HFFc6 (cell line): ENCODE measurements around the gene UMAD1. TPM values are rescaled to one million over a fixed set of nuclear protein-coding genes. Genes with fewer than 3 reads are reported as not detected.
"Not testable (repeated sequence)": the region's sequence is repeated elsewhere in the genome, so short reads cannot be mapped to it uniquely, and the experiment has no call there.

ENCODE experiments used
- DNase-seq: peaks from one replicate; pipeline ENCODE4 v3.0.0-alpha.2; 2018
- H3K27ac Mint-ChIP-seq: 2 replicates; pipeline ENCODE4 v1.8.0; 2020; ENCODE audit warnings: mild to moderate bottlenecking, mixed read lengths
- H3K27me3 Mint-ChIP-seq: 2 replicates; pipeline ENCODE4 v1.8.0; 2021; ENCODE audit warnings: mild to moderate bottlenecking, moderate library complexity, mixed read lengths; ENCODE audit not compliant: insufficient read depth
- H3K36me3 Mint-ChIP-seq: 2 replicates; pipeline ENCODE4 v1.8.0; 2021; ENCODE audit warnings: low read depth, mixed read lengths
- H3K4me1 Mint-ChIP-seq: 2 replicates; pipeline ENCODE4 v1.8.0; 2020; ENCODE audit warnings: low read depth, mixed read lengths
- H3K4me3 Mint-ChIP-seq: 2 replicates; pipeline ENCODE4 v1.8.0; 2020; ENCODE audit warnings: mild to moderate bottlenecking, moderate library complexity, mixed read lengths
- H3K9me3 Mint-ChIP-seq: 2 replicates; pipeline ENCODE4 v1.8.0; 2020; ENCODE audit warnings: mild to moderate bottlenecking, mixed read lengths
- CTCF ChIP-seq: fragments of 200-600 bp; sonication (generic); IDR thresholded peaks from 2 replicates; pipeline ENCODE4 v1.5.0; 2021; ENCODE audit warnings: antibody characterized with exemption, mild to moderate bottlenecking
- total RNA-seq, 6 experiments: library from RNA; stranded (reverse); fragmentation: NEBNext Ultra II Directional; extraction: Animal tissue kit (Norgen Biotek cat#: 25700); gene quantifications; 2 replicates in 1 of 6; 3 replicates in 5 of 6; pipeline ENCODE4 v1.2.3, GENCODE V29; 2021

The UMAD1 gene
- total RNA-seq, 6 experiments from 2014 or later: 11.6 to 14.6 (median 12.1) TPM

- DNase-seq: peak; percentile 12
- H3K4me1 Mint-ChIP-seq: peaks cover 43% of the 10 kb centered on the region
- peaks cover 4% of the 10 kb centered on the region; the same call in 1 of the 2 replicates for H3K9me3 Mint-ChIP-seq
- H3K27me3 Mint-ChIP-seq: no peaks in the 10 kb centered on the region; the same call in 1 of the 2 replicates
- H3K27ac Mint-ChIP-seq: no peak overlapping the region
- TF ChIP-seq CTCF: no peak
- peaks cover 14% of the 10 kb centered on the region for H3K36me3 Mint-ChIP-seq
- H3K4me3 Mint-ChIP-seq: no peak overlapping the region
These were observed 158.6 kb downstream of the UMAD1 start for GRCh38 chr7:7799138-7799537.

DNA sequence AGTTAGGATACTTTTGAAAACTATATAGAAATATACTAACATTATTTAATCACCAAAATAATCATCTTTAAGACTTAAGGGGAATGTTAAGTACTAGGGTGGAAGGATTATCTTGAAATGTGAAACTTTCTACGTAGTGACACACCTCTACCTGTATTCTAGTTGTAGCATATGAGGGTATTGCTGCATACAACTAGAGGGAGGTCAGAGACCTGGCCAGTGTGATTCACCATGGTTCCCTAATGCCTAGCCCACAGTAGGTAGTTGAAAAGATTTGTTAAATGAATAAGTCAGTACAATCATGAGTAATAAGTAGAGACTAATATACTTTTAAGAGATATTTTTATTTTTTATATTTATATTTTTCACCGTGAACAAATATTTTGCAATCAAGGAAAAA, 162.0 kb downstream of the UMAD1 start:
- no peak for TF ChIP-seq CTCF
- no peak for DNase-seq
- Mint-ChIP-seq H3K36me3 (0 out of 2 replicates have a peak, but pooled peaks cover 3% of the 10 kb centered on the region), H3K27ac (no peak overlapping the region), H3K27me3 (no peaks in the 10 kb centered on the region; the same call in 1 of the 2 replicates), H3K4me3 (no peak overlapping the region), H3K4me1 (peaks cover 20% of the 10 kb centered on the region), H3K9me3 (no peaks in the 10 kb centered on the region)

DNA sequence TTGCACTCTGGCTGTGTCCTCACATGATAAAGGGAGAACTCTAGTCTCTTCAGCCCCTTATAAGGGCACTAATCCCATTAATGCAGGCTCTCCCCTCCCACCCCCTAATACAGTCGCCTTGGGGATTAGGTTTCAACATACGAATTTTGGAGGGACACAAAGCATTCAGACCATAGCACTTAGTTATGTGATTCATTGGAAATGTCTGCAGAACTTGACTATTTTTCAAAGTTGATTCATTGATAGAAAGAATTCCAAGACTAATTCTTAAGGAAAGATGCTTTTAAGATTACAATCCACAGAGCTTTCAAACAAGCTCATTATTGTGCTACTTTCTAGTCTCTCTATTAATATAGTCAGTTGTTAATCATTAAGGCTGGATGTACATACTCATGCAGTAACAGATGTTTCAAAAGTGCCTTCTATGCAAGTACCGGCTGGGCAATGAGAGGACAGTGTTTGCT, 163.2 kb downstream of the UMAD1 start:
- H3K27ac Mint-ChIP-seq: no peak overlapping the region
- H3K27me3 Mint-ChIP-seq: no peaks in the 10 kb centered on the region; the same call in 1 of the 2 replicates
- TF ChIP-seq CTCF: no peak
- no peaks in the 10 kb centered on the region for H3K36me3 Mint-ChIP-seq
- H3K9me3 Mint-ChIP-seq: no peaks in the 10 kb centered on the region
- H3K4me1 Mint-ChIP-seq: peaks cover 20% of the 10 kb centered on the region
- H3K4me3 Mint-ChIP-seq: no peak overlapping the region
- DNase-seq: peak; percentile 16

- H3K27ac Mint-ChIP-seq, H3K36me3 Mint-ChIP-seq, H3K27me3 Mint-ChIP-seq, H3K9me3 Mint-ChIP-seq, H3K4me3 Mint-ChIP-seq, DNase-seq: not testable (repeated sequence)
- peaks cover 13% of the 10 kb centered on the region for H3K4me1 Mint-ChIP-seq
These were observed 164.3 kb downstream of the UMAD1 start for GRCh38 chr7:7804822-7805221.

GRCh38 chr7:7805511-7806153, 165.1 kb downstream of the UMAD1 start:
- no peak overlapping the region for H3K4me3 Mint-ChIP-seq

More at GRCh38 chr7:7805511-7806153, 165.1 kb downstream of the UMAD1 start:
- H3K36me3 Mint-ChIP-seq: no peaks in the 10 kb centered on the region
- H3K27ac Mint-ChIP-seq: no peak overlapping the region
- no peak for DNase-seq
- no peaks in the 10 kb centered on the region for H3K9me3 Mint-ChIP-seq
- H3K4me1 Mint-ChIP-seq: peaks cover 13% of the 10 kb centered on the region
- no peaks in the 10 kb centered on the region; the same call in 1 of the 2 replicates for H3K27me3 Mint-ChIP-seq
- TF ChIP-seq CTCF: no peak
